Psoas muscle (tissue), 8 donors: ENCODE data around the gene GTPBP8. TPM values are rescaled to one million over a fixed set of nuclear protein-coding genes. Genes with fewer than 3 reads are reported as not detected.

ENCODE experiments used
- ATAC-seq, 4 donors: fragments of 200-7000 bp; cut with Tn5 transposase; one replicate each; pipeline ENCODE4 v1.9.1; 2020; ENCODE audit warnings: moderate library complexity in 3 of 4, mild to moderate bottlenecking in 2 of 4
- DNase-seq, 2 donors: peaks; one replicate each; pipeline ENCODE4 v3.0.0-alpha.2; 2020
- H3K27ac ChIP-seq: fragments of 200-600 bp; one replicate; pipeline ENCODE4 v1.8.0; 2022
- H3K27me3 ChIP-seq, 3 donors: fragments of 200-600 bp in 1 of 3; one replicate each; pipeline versions ENCODE4 v1.6.1 to v1.8.0; 2013 to 2022; ENCODE audit warnings: low read length in 2 of 3, mild to moderate bottlenecking in 2 of 3, moderate library complexity in 1 of 3; ENCODE audit not compliant: insufficient read depth in 3 of 3
- H3K36me3 ChIP-seq, 2 donors: fragments of 200-600 bp in 1 of 2; one replicate each; pipeline versions ENCODE4 v1.6.1 to v1.8.0; 2013 to 2022; ENCODE audit warnings: low read depth in 1 of 2, mild to moderate bottlenecking in 1 of 2, moderate library complexity in 1 of 2; ENCODE audit not compliant: insufficient read depth in 1 of 2
- H3K4me1 ChIP-seq: fragments of 200-600 bp; one replicate; pipeline ENCODE4 v1.8.0; 2022
- H3K4me3 ChIP-seq: fragments of 200-600 bp; one replicate; pipeline ENCODE4 v1.8.0; 2022; ENCODE audit warnings: mild to moderate bottlenecking
- H3K9me3 ChIP-seq: fragments of 200-600 bp; one replicate; pipeline ENCODE4 v1.8.0; 2022
- CTCF ChIP-seq: fragments of 200-600 bp; IDR thresholded peaks from one replicate; pipeline ENCODE4 v1.8.0; 2022; ENCODE audit warnings: antibody characterized with exemption
- WGBS, 3 donors: extraction: QIAGEN DNeasy Blood & Tissue Kit; methylation state at CpG; one replicate each; pipeline versions ENCODE4 v1.1.6 to v1.1.7; 2013; 5-methylcytosine and 5-hydroxymethylcytosine counted together
- intact Hi-C, 2 donors: fragments of 100-400 bp; cut with DNase I; formaldehyde crosslinking; loops; one replicate each; pipeline versions ENCODE4 v1.11.0 to v1.14.2; 2022
- polyA plus RNA-seq, 3 donors: library from polyadenylated mRNA; stranded (reverse); fragments of 200-250 nt; gene quantifications; one replicate each; pipeline ENCODE4 v1.2.3, GENCODE V29; 2013
- total RNA-seq, 4 donors: library from RNA; stranded (reverse); fragmentation: NEBNext Ultra II Directional in 2 of 4; extraction: Animal tissue kit (Norgen Biotek cat#: 25700) in 2 of 4; gene quantifications; one replicate each; pipeline versions ENCODE4 v1.2.1 to v1.2.4, GENCODE V29; 2021 to 2023
- donor health status: healthy with polysubstance abuse.
- donor health status: DM: no; HTN: no; CAD: no; lungs with moderate emphysema.
- donor health status: Bipolar disorder and iron deficiency.
- donor health status: healthy.
- donor health status: DM: yes; HTN: yes; CAD: no.
- donor health status: DM: no; HTN: no; CAD: no.
- donor health status: DM: no; HTN: no; CAD: no.
- donor health status: DM: yes; HTN: yes; CAD: no.

The GTPBP8 gene
- total and polyA plus RNA-seq, 7 donors = 15.4 to 41.9 (median 26.3) TPM

GRCh38 chr3:112982710-112983109 is 8.1 kb upstream of the GTPBP8 start:
- TF ChIP-seq CTCF = no peak
- no peak for ATAC-seq
- WGBS, 3 donors = 33 to 40% (median 33%) methylated on average over 1 of the region's 1 CpG
- Histone ChIP-seq H3K9me3 (no peaks in the 10 kb centered on the region), H3K36me3 (no peaks in the 10 kb centered on the region), H3K27me3 (no peaks in the 10 kb centered on the region), H3K4me3 (no peak overlapping the region), H3K27ac (no peak overlapping the region), H3K4me1 (peaks cover 9% of the 10 kb centered on the region)
- no peak for DNase-seq
- intact Hi-C loops = loop anchor here in 1 of 2 donors (5.0 to 10.0 kb wide), 2 partner anchors 340 to 418 kb away; partner anchors contain the start of genes ATG3, CCDC80 and SLC35A5

- H3K27ac ChIP-seq = no peak overlapping the region
- no peaks in the 10 kb centered on the region for H3K36me3 ChIP-seq
- DNase-seq (no peak), ATAC-seq (peak in 1 of 4 donors; percentile 67)
- H3K4me1 ChIP-seq = peaks cover 9% of the 10 kb centered on the region
- TF ChIP-seq CTCF = no peak
- WGBS, 3 donors = 65 to 82% (median 74%) methylated on average over 2 of the region's 2 CpGs
- intact Hi-C loops = loop anchor here in 1 of 2 donors (5.0 to 10.0 kb wide), 2 partner anchors 342 to 420 kb away; partner anchors contain the start of genes ATG3, CCDC80 and SLC35A5
- H3K9me3 ChIP-seq = no peaks in the 10 kb centered on the region
- H3K4me3 ChIP-seq = no peak overlapping the region
- no peaks in the 10 kb centered on the region for H3K27me3 ChIP-seq
These were observed 6.3 kb upstream of the GTPBP8 start for GRCh38 chr3:112984485-112984884.

- 89% methylated on average over 9 of the region's 9 CpGs for WGBS, 3 donors
- intact Hi-C loops = loop anchor here in 1 of 2 donors (10.0 kb wide), 1 partner anchor 423 kb away; the partner anchor contains the start of genes ATG3 and SLC35A5
- DNase-seq = no peak
These were observed 3.0 kb upstream of the GTPBP8 start for GRCh38 chr3:112987710-112988334.

GRCh38 chr3:112995800-112996199 is 5.0 kb downstream of the GTPBP8 start:
- peaks cover 13% of the 10 kb centered on the region for H3K4me1 ChIP-seq
- intact Hi-C loops = no loop called here
- peaks cover 3 to 50% of the 10 kb centered on the region in 2 donors for H3K36me3 ChIP-seq

More at GRCh38 chr3:112987710-112988334, 3.0 kb upstream of the GTPBP8 start:
- TF ChIP-seq CTCF = no peak
- Histone ChIP-seq H3K27me3 (no peaks in the 10 kb centered on the region), H3K4me1 (peaks cover 21% of the 10 kb centered on the region), H3K27ac (no peak overlapping the region), H3K36me3 (no peaks in the 10 kb centered on the region), H3K9me3 (no peaks in the 10 kb centered on the region), H3K4me3 (no peak overlapping the region)
- ATAC-seq = no peak

More at GRCh38 chr3:112995800-112996199, 5.0 kb downstream of the GTPBP8 start:
- Histone ChIP-seq H3K27ac (no peak overlapping the region), H3K27me3 (no peaks in the 10 kb centered on the region), H3K9me3 (no peaks in the 10 kb centered on the region), H3K4me3 (no peak overlapping the region)
- DNase-seq (no peak), ATAC-seq (no peak)
- no peak for TF ChIP-seq CTCF
- WGBS, 3 donors = 94 to 96% (median 95%) methylated on average over 4 of the region's 4 CpGs
